CD14-positive monocyte (primary cell): ENCODE measurements around the gene SH3PXD2A. TPM values are rescaled to one million over a fixed set of nuclear protein-coding genes. Genes with fewer than 3 reads are reported as not detected.

Source experiments
- DNase-seq, 3 donors: peaks; one replicate each; pipeline ENCODE4 v3.0.0-alpha.2; 2011 to 2022
- H2AFZ ChIP-seq: 2 replicates; pipeline ENCODE4 v1.6.0; 2012; ENCODE audit warnings: mild to moderate bottlenecking, low read depth, low read length, inconsistent platforms; ENCODE audit not compliant: insufficient read depth, poor library complexity, severe bottlenecking
- H3K27ac ChIP-seq, 2 donors: 1 replicate in 1 of 2; 2 replicates in 1 of 2; pipeline ENCODE4 v1.5.1; 2012 to 2013; ENCODE audit warnings: low read length in 2 of 2, control low read depth in 1 of 2, inconsistent platforms in 1 of 2, low read depth in 1 of 2, mild to moderate bottlenecking in 1 of 2
- H3K27me3 ChIP-seq, 2 donors: one replicate each; pipeline versions ENCODE4 v1.6.0 to v1.6.1; 2011 to 2013; ENCODE audit warnings: low read length in 2 of 2; ENCODE audit not compliant: control insufficient read depth in 2 of 2, insufficient read depth in 2 of 2
- H3K36me3 ChIP-seq, 2 donors: replicated peaks in 1 of 2; 1 replicate in 1 of 2; 2 replicates in 1 of 2; pipeline versions ENCODE4 v1.5.1 to v1.6.1; 2012 to 2013; ENCODE audit warnings: low read length in 2 of 2, control low read depth in 1 of 2, inconsistent platforms in 1 of 2, mild to moderate bottlenecking in 1 of 2; ENCODE audit not compliant: insufficient read depth in 2 of 2, control insufficient read depth in 1 of 2
- H3K4me1 ChIP-seq, 2 donors: 1 replicate in 1 of 2; 2 replicates in 1 of 2; pipeline versions ENCODE4 v1.5.1 to v1.6.1; 2012 to 2013; ENCODE audit warnings: low read length in 2 of 2, control low read depth in 1 of 2, inconsistent platforms in 1 of 2, mild to moderate bottlenecking in 1 of 2, moderate library complexity in 1 of 2; ENCODE audit not compliant: insufficient read depth in 2 of 2, control insufficient read depth in 1 of 2
- H3K4me2 ChIP-seq: replicated peaks from 2 replicates; pipeline ENCODE3; 2012; ENCODE audit warnings: low read length, moderate library complexity, mild to moderate bottlenecking; ENCODE audit not compliant: poor library complexity, severe bottlenecking; ENCODE audit errors: extremely low read depth
- H3K4me3 ChIP-seq, 3 experiments: fragments of 200-600 bp in 1 of 3; sonication (generic) in 1 of 3; replicated peaks in 1 of 3; 1 replicate in 2 of 3; 2 replicates in 1 of 3; pipeline ENCODE4 v1.5.1; 2011 to 2013; ENCODE audit warnings: low read length in 3 of 3, mild to moderate bottlenecking in 3 of 3, control low read depth in 2 of 3, low read depth in 2 of 3, inconsistent platforms in 1 of 3, moderate library complexity in 1 of 3
- H3K79me2 ChIP-seq: 2 replicates; pipeline ENCODE4 v1.6.0; 2012; ENCODE audit warnings: mild to moderate bottlenecking, control low read depth, inconsistent platforms, low read length, moderate library complexity; ENCODE audit not compliant: insufficient read depth
- H3K9ac ChIP-seq: 2 replicates; pipeline ENCODE4 v1.6.0; 2017; ENCODE audit warnings: low read length, mild to moderate bottlenecking; ENCODE audit not compliant: insufficient read depth, poor library complexity, severe bottlenecking
- H3K9me3 ChIP-seq, 2 donors: replicated peaks in 1 of 2; 1 replicate in 1 of 2; 2 replicates in 1 of 2; pipeline versions ENCODE4 v1.5.1 to v1.6.1; 2012 to 2013; ENCODE audit warnings: low read length in 2 of 2, control low read depth in 1 of 2; ENCODE audit not compliant: control insufficient read depth in 1 of 2, insufficient read depth in 1 of 2
- H4K20me1 ChIP-seq: 2 replicates; pipeline ENCODE4 v1.6.0; 2012; ENCODE audit warnings: mild to moderate bottlenecking, low read length, control low read depth, moderate library complexity; ENCODE audit not compliant: insufficient read depth
- H3K27ac Mint-ChIP-seq, 7 donors: one replicate each; pipeline ENCODE4 v1.8.0; 2020; ENCODE audit warnings: mild to moderate bottlenecking in 7 of 7, mixed read lengths in 7 of 7, moderate library complexity in 6 of 7, inconsistent platforms in 2 of 7
- H3K27me3 Mint-ChIP-seq, 3 donors: one replicate each; pipeline ENCODE4 v1.8.0; 2021 to 2022; ENCODE audit warnings: low read depth in 3 of 3, mild to moderate bottlenecking in 3 of 3, mixed read lengths in 3 of 3, moderate library complexity in 3 of 3, inconsistent platforms in 1 of 3
- H3K36me3 Mint-ChIP-seq, 2 donors: one replicate each; pipeline ENCODE4 v1.8.0; 2020; ENCODE audit warnings: mixed read lengths in 2 of 2, inconsistent platforms in 1 of 2, mild to moderate bottlenecking in 1 of 2
- H3K4me1 Mint-ChIP-seq: one replicate; pipeline ENCODE4 v1.8.0; 2020; ENCODE audit warnings: mild to moderate bottlenecking, mixed read lengths
- H3K4me3 Mint-ChIP-seq, 2 donors: one replicate each; pipeline ENCODE4 v1.8.0; 2020; ENCODE audit warnings: mild to moderate bottlenecking in 2 of 2, mixed read lengths in 2 of 2, moderate library complexity in 1 of 2
- H3K9me3 Mint-ChIP-seq, 7 donors: one replicate each; pipeline ENCODE4 v1.8.0; 2020 to 2022; ENCODE audit warnings: mixed read lengths in 7 of 7, mild to moderate bottlenecking in 6 of 7, moderate library complexity in 6 of 7, inconsistent platforms in 2 of 7
- WGBS: methylation state at CpG from one replicate; pipeline ENCODE4 v1.1.5; 2013; ENCODE audit warnings: missing lambda C conversion rate; ENCODE audit not compliant: insufficient coverage; 5-methylcytosine and 5-hydroxymethylcytosine counted together
- intact Hi-C, 2 donors: fragments of 100-400 bp; cut with micrococcal nuclease; formaldehyde crosslinking; loops; one replicate each; pipeline versions ENCODE4 v1.15.0 to v1.15.1; 2023
- polyA plus RNA-seq, 3 donors: library from polyadenylated mRNA; depleted of rRNA in 1 of 3; unstranded in 2 of 3; stranded (reverse) in 1 of 3; fragments of 300-500 nt in 2 of 3; fragments of >200 nt in 1 of 3; fragmentation: Illumina TruSeq in 2 of 3; gene quantifications; 1 replicate in 2 of 3; 2 replicates in 1 of 3; pipeline ENCODE4 v1.2.3, GENCODE V29; 2012 to 2021
- small RNA-seq: library from RNA; depleted of rRNA; stranded (forward); fragments of <200 nt; gene quantifications from one replicate; pipeline ENCODE3, GENCODE V24; 2012; ENCODE audit warnings: low read depth; ENCODE audit not compliant: insufficient read length
- TF ChIP-seq, protein P1 (sequence below): fragments of 200-600 bp; IDR thresholded peaks from one replicate; pipeline ENCODE4 v1.8.0; 2022; ENCODE audit warnings: antibody characterized with exemption, mild to moderate bottlenecking

Gene SH3PXD2A
- polyA plus RNA-seq, 3 donors = 0.01 to 0.76 (median 0.05) TPM

DNA sequence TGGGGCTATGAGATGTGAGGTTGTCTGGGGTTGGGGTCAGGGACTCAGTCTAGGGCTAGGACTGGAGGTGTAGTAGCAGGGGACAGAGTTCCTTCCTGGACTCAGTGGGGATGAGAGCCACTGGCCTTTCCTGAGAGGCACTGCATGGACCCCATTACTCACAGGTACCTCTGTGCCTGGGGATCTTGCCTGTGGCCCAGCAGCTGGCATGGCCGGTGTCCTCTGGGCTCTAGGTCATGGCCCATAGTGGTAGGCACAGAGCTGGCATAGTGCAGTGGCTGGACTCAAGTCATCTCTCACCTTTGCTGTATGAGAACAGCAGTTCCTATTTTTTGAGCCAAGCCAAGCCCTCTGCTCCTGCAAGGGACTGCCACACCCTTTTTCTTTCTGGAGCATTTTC, 310.0 kb downstream of the SH3PXD2A start:
- DNase-seq = no peak
- 100% methylated on average over 1 of the region's 1 CpG for WGBS
- intact Hi-C loops = no loop called here

DNA sequence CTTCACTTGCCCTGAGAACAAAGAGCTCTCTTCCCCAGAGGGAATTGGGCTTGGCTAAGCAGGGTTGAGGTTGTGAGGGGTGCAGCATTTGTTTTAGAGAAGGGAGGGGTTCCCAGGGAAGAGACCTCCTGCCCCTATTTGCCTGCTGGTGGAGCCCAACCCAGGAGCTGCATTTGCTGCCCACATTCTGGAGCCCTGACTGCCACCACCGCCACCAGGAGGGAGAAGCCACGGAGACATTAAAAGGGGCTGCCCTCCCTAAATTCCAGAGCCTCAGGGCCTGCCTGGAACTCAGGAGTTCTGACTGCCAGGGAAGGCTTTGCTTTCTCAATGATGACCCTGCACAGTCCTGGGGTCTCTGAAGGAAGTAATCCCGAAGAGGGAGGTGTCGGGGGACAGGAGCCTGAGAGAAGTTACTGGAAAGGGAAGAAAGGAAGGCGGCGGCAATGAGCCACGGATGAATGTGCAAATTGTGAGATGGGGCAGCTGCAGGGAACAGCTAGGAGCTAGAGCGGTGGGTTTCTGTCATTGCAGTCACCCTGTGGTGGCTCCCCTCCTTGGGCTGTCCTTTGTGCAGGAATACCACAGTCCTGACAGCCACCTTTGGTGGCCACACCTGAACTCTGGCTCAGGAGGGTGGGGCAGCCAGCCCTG, 310.6 kb downstream of the SH3PXD2A start:
- Histone ChIP-seq H3K4me1 (peaks cover 11 to 12% of the 10 kb centered on the region in 2 donors), H3K79me2 (no peaks in the 10 kb centered on the region), H3K36me3 (no peaks in the 10 kb centered on the region), H2AFZ (no peak overlapping the region), H3K9ac (no peak overlapping the region), H3K9me3 (no peaks in the 10 kb centered on the region), H3K27ac (no peak overlapping the region), H3K4me2 (no peak overlapping the region), H4K20me1 (no peaks in the 10 kb centered on the region), H3K27me3 (peaks cover 0 to 7% of the 10 kb centered on the region in 2 donors), H3K4me3 (no peak overlapping the region)
- intact Hi-C loops = no loop called here
- TF ChIP-seq, protein P1, sequence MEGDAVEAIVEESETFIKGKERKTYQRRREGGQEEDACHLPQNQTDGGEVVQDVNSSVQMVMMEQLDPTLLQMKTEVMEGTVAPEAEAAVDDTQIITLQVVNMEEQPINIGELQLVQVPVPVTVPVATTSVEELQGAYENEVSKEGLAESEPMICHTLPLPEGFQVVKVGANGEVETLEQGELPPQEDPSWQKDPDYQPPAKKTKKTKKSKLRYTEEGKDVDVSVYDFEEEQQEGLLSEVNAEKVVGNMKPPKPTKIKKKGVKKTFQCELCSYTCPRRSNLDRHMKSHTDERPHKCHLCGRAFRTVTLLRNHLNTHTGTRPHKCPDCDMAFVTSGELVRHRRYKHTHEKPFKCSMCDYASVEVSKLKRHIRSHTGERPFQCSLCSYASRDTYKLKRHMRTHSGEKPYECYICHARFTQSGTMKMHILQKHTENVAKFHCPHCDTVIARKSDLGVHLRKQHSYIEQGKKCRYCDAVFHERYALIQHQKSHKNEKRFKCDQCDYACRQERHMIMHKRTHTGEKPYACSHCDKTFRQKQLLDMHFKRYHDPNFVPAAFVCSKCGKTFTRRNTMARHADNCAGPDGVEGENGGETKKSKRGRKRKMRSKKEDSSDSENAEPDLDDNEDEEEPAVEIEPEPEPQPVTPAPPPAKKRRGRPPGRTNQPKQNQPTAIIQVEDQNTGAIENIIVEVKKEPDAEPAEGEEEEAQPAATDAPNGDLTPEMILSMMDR = no peak
- Mint-ChIP-seq H3K9me3 (no peaks in the 10 kb centered on the region), H3K36me3 (no peaks in the 10 kb centered on the region), H3K27me3 (peaks cover 16 to 18% (median 17%) of the 10 kb centered on the region in 3 donors), H3K27ac (no peak overlapping the region), H3K4me3 (no peak overlapping the region), H3K4me1 (peaks cover 18% of the 10 kb centered on the region)
- WGBS = 81% methylated on average over 8 of the region's 8 CpGs
- DNase-seq = no peak

More for the DNA sequence above, 310.0 kb downstream of the SH3PXD2A start:
- Histone ChIP-seq H3K4me2 (no peak overlapping the region), H3K79me2 (no peaks in the 10 kb centered on the region), H3K27me3 (peaks cover 0 to 7% of the 10 kb centered on the region in 2 donors), H3K9me3 (no peaks in the 10 kb centered on the region), H3K9ac (no peak overlapping the region), H3K27ac (no peak overlapping the region), H3K36me3 (no peaks in the 10 kb centered on the region), H3K4me3 (no peak overlapping the region), H2AFZ (no peak overlapping the region), H4K20me1 (no peaks in the 10 kb centered on the region), H3K4me1 (peaks cover 14 to 15% of the 10 kb centered on the region in 2 donors)
- TF ChIP-seq, protein P1 = no peak
- H3K4me3 Mint-ChIP-seq = no peak overlapping the region
- no peak overlapping the region for H3K27ac Mint-ChIP-seq
- peaks cover 17 to 19% (median 18%) of the 10 kb centered on the region in 3 donors for H3K27me3 Mint-ChIP-seq
- H3K36me3 Mint-ChIP-seq = no peaks in the 10 kb centered on the region
- H3K9me3 Mint-ChIP-seq = no peaks in the 10 kb centered on the region
- peaks cover 24% of the 10 kb centered on the region for H3K4me1 Mint-ChIP-seq

Small RNA genes within 50 kb of the gene (small RNA-seq; reads per million reads assigned to genes)
- not detected for gene RF00019

Other genes starting within 250 kb of the SH3PXD2A start
- gene STN1, start 62.6 kb upstream of the SH3PXD2A start, polyA plus RNA-seq = 10 to 100 TPM; 19.3 to 37.4 (median 35.9) TPM
- gene SLK, start 111.6 kb upstream of the SH3PXD2A start, polyA plus RNA-seq = 1 to 10 TPM; 2.9 to 6.5 (median 4.4) TPM
- not detected for gene COL17A1, start 230.3 kb upstream of the SH3PXD2A start, polyA plus RNA-seq